ENCODE results near the gene AP2A2.
A peak's percentile ranks its signal among the peaks of the same experiment; 100 is the strongest.
"Not testable (repeated sequence)": the region's sequence is repeated elsewhere in the genome, so short reads cannot be mapped to it uniquely, and the experiment has no call there.

AP2A2 gene

DNA sequence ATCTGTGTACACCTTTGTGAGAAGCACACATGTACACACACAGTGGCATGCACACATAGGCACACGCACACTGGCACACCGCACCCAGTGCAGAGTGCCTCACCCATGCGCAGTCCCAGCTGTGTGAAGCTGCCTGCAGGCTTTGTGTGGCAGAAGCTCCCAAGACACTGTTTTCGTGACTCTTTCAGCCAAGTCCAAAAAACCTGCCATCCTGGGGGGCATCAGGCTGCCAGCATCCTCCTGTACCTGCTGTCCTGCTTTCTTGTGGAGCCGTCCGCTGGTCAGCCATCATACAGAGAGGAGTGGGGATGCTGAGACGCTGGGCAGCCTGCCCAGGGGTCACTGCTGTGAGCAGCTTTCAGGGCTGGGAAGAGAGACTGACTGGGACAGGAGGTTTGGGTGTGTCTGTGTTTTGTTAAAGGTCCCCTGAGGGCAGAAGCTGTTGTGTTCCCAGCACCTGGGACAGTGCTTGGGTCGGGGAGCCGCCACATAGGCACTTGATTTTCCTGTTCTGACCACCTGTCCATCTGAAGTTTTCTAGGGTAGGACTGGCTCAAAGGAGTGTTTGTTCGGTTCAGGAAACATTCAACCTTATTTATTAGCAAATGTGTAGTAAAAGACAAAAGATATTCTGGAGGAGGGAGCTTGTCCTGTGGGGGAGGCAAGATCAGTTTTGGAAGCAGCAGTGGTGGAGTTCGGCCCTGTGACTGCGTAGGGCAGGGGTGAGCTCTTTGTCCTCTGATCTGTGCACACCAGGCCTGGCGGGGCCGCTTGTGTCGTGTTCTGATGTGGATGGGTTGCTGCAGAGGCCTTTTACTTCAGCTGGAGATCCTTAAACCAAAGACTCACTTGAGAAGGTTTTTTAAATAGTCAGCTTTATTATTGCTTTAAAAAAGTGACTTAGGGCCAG lies 29.7 kb downstream of the AP2A2 start:
- no peak for DNase-seq

GRCh38 chr11:957212-957920 lies 31.7 kb downstream of the AP2A2 start:
- DNase-seq, result no peak

- no peak for DNase-seq
Observed at GRCh38 chr11:958101-958500, 32.4 kb downstream of the AP2A2 start.

GRCh38 chr11:959027-959426 lies 33.4 kb downstream of the AP2A2 start:
- DNase-seq, result no peak

DNA sequence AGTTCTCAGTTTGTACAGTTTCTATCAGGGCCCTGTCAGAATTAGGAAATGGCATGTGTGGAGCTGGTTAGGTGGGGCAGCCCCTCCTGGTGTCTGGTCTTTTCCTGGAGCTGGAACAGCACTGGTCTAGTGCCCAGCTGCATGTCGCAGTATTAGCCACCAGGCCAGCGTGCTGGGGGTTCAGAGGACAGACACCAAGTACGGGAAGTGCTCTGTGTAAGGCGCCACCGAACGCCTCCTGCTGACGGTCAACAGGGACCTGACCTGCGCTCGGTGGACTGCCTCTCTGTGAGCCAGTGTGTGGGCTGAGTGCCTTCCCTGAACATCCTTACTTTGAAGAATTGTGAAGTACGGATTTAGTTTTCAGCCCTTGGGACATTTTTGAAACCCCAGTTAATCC lies 33.9 kb downstream of the AP2A2 start:
- DNase-seq, result no peak

- DNase-seq, result not testable (repeated sequence)
Observed at GRCh38 chr11:961310-961920, 35.7 kb downstream of the AP2A2 start.

GRCh38 chr11:961921-962320 lies 36.3 kb downstream of the AP2A2 start:
- no peak for DNase-seq

- no peak for DNase-seq
Observed at GRCh38 chr11:962688-963087, 37.0 kb downstream of the AP2A2 start.

DNA sequence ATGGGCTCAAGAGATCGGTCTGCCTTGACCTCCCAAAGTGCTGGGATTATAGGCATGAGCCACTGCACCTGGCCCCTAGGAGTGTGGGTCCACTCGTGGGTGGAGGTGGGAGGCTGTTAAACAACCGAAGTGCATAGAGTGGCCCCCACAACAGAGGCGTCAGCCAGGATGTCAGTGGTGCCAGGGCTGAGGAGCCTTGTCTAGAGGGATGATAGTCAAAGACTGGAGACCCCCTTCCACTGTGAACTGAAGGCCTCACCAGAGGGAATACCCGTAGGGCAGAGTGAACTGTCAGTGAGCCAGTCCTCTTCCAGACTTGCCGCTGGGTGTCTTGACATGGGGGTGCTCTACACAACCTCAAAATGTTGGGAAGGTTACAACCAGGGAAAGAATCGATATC lies 38.2 kb downstream of the AP2A2 start:
- no peak for DNase-seq

GRCh38 chr11:965206-965775 lies 39.6 kb downstream of the AP2A2 start:
- DNase-seq, result no peak

DNA sequence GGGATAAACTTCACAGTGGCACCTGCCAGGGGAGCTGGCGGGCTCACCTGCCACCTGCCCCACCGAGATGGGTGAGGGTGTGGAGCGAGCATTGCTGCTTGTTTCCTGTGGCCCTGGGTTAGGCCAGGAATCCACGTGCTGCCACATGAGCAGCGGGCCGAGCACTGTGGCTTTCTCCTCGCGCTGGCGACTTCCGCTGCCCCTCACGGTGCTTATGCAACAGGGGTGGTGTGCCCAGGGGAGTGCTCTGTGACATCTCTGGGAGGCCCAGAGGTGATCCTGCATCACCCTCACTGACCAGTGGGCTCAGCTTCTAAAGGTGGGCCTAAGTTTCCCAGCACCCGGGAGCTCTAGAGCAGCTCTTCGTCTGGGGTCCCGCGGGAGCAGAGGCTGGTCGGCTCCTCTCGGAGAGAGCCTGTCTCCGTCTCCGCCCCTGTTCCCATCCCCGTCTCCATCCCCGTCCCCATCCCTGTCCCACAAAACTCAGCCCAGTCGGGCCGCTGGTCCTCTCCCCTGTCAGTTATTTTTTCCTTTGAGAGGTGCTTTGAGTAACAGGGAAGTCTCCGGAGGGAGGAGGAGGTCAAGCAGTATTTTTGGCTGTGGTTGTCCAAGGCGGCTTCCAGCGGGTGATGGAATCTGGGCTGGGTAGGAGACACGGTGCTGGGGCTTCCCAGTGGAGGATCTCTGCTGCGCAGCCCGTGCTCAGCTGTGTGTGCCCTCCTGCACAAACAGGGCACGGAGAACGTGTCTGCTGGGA lies 42.5 kb downstream of the AP2A2 start:
- DNase-seq, result no peak

- no peak for DNase-seq
Observed at GRCh38 chr11:968822-969221, 43.2 kb downstream of the AP2A2 start.

GRCh38 chr11:969651-970205 lies 44.1 kb downstream of the AP2A2 start:
- no peak for DNase-seq

GRCh38 chr11:970319-970871 lies 44.7 kb downstream of the AP2A2 start:
- no peak for DNase-seq

GRCh38 chr11:971092-971690 lies 45.5 kb downstream of the AP2A2 start:
- DNase-seq, result no peak

GRCh38 chr11:971731-972365 lies 46.2 kb downstream of the AP2A2 start:
- no peak for DNase-seq

DNA sequence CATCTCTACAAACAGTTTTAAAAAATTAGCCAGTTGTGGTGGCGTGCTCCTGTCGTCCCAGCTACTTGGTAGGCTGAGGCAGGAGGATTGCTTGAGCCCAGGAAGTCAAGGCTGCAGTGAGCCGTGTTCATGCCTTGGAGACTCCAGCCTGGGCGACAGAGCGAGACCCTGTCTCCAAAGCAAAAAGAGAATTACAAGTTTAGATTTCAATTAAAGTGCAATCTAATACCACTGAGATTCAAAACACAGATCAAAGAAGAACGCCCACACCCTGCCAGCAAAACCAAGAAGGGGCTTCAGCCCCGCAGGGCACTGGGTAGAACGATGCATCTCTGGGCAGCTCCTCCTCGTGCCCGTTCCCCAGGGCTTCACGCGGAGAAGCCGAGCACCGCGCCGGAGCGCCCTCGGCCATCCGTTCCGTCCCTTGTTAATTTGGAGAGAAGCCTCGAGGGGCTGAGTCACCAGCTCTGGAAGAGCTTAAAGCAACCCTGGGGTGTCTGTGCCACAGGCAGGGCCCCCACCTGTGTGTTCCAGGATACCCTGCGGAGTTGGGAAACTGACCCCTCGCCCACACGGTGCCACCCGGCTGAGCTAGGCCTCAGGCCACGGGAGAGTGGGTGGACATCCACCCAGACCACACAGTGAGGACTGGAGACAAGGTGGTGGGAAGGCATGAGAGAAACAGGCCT lies 47.0 kb downstream of the AP2A2 start:
- DNase-seq, result no peak

- no peak for DNase-seq
Observed at GRCh38 chr11:973237-973636, 47.6 kb downstream of the AP2A2 start.

- DNase-seq, result not testable (repeated sequence)
Observed at GRCh38 chr11:975376-975775, 49.7 kb downstream of the AP2A2 start.

- peak; percentile 37 for DNase-seq
Observed at GRCh38 chr11:975827-976226, 50.2 kb downstream of the AP2A2 start.
